Muscle layer of duodenum (tissue), 2 donors: ENCODE results near the gene ZNF521.

Source experiments
- H3K27ac ChIP-seq: one replicate; pipeline ENCODE4 v1.7.0; 2013; ENCODE audit warnings: mild to moderate bottlenecking, low read length
- H3K27me3 ChIP-seq: one replicate; pipeline ENCODE4 v1.7.0; 2013; ENCODE audit warnings: low read depth, mild to moderate bottlenecking, control low read depth, low read length
- H3K36me3 ChIP-seq, 2 donors: one replicate each; pipeline ENCODE4 v1.7.0; 2013; ENCODE audit warnings: low read length in 2 of 2, control low read depth in 1 of 2, mild to moderate bottlenecking in 1 of 2; ENCODE audit not compliant: insufficient read depth in 2 of 2, control insufficient read depth in 1 of 2
- H3K4me1 ChIP-seq, 2 donors: one replicate each; pipeline ENCODE4 v1.7.0; 2013; ENCODE audit warnings: low read length in 2 of 2, mild to moderate bottlenecking in 2 of 2, control low read depth in 1 of 2, moderate library complexity in 1 of 2; ENCODE audit not compliant: insufficient read depth in 2 of 2, control insufficient read depth in 1 of 2
- H3K4me3 ChIP-seq, 2 donors: one replicate each; pipeline ENCODE4 v1.7.0; 2013; ENCODE audit warnings: low read length in 2 of 2, low read depth in 1 of 2, mild to moderate bottlenecking in 1 of 2
- H3K9me3 ChIP-seq, 2 donors: one replicate each; pipeline ENCODE4 v1.7.0; 2013; ENCODE audit warnings: low read length in 2 of 2, control low read depth in 1 of 2, mild to moderate bottlenecking in 1 of 2; ENCODE audit not compliant: control insufficient read depth in 1 of 2
- donor health status: healthy.

The ZNF521 gene

DNA sequence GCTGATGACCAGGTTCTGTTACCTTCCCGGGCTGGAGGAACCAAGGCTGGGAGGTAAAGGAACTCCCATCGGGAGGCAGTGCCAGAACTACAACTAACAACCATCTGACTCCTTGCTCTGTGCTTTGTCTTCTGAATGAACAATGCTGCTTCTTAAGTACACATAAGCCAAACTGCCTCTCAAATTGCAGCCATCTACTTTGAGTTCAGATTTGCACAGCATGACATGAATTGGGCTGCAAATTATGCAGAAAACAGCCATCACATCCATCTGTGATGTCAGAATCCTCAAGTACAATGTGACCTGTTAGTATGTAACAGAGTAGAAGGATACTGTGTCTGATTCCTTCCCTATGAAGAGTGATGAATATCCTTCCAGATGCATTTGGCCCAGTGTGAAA lies 290.6 kb downstream of the ZNF521 start:
- Histone ChIP-seq H3K9me3 (no peaks in the 10 kb centered on the region), H3K27me3 (no peaks in the 10 kb centered on the region), H3K36me3 (no peaks in the 10 kb centered on the region), H3K4me1 (no peaks in the 10 kb centered on the region), H3K27ac (no peak overlapping the region), H3K4me3 (no peak overlapping the region)

DNA sequence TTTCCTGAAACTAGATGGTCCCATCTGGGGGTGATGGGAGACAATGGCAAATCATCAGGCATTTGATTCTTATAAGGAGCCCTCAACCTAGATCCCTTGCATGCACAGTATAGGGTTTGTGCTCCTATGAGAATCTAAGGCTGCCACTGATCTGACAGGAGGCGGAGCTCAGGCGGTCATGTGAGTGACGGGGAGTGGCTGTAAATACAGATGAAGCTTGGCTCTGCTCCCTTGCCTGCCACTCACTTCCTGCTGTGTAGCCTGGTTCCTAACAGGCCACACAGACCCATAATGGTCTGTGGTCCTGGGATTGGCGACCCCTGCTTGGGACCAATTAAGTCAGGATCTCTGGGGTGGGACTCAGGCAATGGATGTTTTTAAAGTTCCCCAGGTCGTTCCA lies 293.4 kb downstream of the ZNF521 start:
- H3K27me3 ChIP-seq, result no peaks in the 10 kb centered on the region
- no peak overlapping the region for H3K4me3 ChIP-seq
- no peaks in the 10 kb centered on the region for H3K36me3 ChIP-seq
- no peaks in the 10 kb centered on the region for H3K9me3 ChIP-seq
- H3K4me1 ChIP-seq, result no peaks in the 10 kb centered on the region
- no peak overlapping the region for H3K27ac ChIP-seq

DNA sequence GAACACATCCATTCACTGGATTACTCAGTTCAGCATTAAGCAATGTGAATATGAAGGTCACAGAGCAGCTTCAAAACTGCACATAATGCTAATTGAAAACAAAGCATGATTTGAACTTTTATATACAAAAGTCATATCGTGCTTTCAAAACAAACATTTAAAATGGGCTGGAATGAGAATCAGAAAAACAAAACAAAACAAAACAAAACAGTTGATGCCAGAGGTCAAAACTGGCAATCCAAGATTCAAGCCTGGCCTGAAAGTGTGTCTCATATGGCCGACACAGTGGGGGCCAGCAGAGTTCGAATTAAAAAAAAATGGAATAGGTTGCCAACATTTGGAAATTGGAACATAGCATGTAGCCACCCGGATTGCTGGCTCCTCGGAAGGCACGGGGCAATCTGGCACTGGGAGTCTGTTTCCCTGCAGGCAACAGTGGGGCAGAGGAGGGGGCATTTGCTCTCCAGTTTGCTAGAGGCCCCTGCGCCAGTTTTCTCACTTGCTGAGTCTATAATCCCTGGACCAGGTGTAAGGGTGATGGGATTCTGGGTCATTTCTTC lies 294.4 kb downstream of the ZNF521 start:
- Histone ChIP-seq H3K4me1 (no peaks in the 10 kb centered on the region), H3K36me3 (no peaks in the 10 kb centered on the region), H3K27ac (no peak overlapping the region), H3K9me3 (no peaks in the 10 kb centered on the region), H3K4me3 (no peak overlapping the region), H3K27me3 (no peaks in the 10 kb centered on the region)

DNA sequence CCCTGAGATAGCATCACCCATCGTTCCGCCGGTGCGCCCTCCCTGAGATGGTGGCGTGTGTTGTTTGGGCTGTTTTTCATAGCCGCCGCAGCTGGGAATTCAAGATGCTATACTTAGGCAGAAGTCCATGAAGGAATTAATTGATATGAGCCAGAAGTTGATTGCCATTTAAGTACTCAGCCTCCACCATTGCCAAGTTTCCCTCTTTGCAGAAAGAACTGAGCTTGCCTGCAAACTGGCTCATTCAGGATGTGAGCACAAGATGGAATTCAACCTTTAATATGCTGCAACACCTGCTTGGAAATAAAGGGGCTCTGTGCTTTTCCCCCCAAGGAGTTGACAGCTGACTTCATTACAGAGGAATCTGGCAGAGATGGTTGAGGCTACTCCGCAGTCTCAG lies 295.5 kb downstream of the ZNF521 start:
- no peaks in the 10 kb centered on the region for H3K9me3 ChIP-seq
- no peaks in the 10 kb centered on the region for H3K27me3 ChIP-seq
- H3K4me3 ChIP-seq, result no peak overlapping the region
- H3K27ac ChIP-seq, result no peak overlapping the region
- H3K36me3 ChIP-seq, result no peaks in the 10 kb centered on the region
- no peaks in the 10 kb centered on the region for H3K4me1 ChIP-seq

DNA sequence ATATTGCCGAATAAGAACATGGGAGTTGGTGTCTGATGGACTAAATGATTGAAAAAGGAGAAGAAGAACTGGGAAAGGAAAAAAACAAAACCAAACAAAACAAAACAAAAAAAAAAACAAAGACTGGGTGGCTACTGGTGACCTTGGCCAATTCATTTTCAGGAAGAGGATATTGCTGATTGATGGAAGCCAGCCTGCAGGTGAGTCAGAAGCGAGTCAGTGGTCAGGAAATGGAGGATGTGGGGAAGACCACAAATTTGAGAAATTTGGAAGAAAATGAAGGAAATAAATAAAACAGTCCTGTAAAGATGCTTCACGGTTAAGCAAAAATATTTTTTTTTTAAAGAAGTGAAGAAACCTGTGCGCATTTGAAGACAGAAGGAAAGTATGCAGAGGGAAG lies 296.9 kb downstream of the ZNF521 start:
- H3K4me1 ChIP-seq, result no peaks in the 10 kb centered on the region
- H3K4me3 ChIP-seq, result no peak overlapping the region
- no peaks in the 10 kb centered on the region for H3K36me3 ChIP-seq
- H3K9me3 ChIP-seq, result no peaks in the 10 kb centered on the region
- H3K27ac ChIP-seq, result no peak overlapping the region
- no peaks in the 10 kb centered on the region for H3K27me3 ChIP-seq

DNA sequence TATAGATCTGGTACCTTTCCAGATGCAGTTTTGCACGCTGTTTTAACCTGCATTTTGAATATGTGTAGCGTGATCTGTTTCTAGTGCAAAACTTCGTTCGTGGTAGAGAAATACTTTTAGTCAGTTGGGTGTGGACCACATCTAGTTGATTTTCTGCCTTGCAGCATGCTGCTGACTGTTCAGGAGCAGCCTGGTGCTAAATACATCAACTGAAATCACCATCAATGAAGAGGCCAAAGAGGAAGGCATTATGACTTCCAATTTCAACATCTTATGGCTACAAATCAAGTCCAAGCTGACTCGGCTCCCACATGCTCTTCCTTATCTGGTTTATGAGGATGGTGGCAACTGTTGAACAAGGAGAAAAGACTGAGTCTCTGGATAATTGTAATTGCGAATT lies 298.5 kb downstream of the ZNF521 start:
- H3K27me3 ChIP-seq, result no peaks in the 10 kb centered on the region
- H3K4me1 ChIP-seq, result no peaks in the 10 kb centered on the region
- no peak overlapping the region for H3K27ac ChIP-seq
- no peak overlapping the region for H3K4me3 ChIP-seq
- no peaks in the 10 kb centered on the region for H3K36me3 ChIP-seq
- H3K9me3 ChIP-seq, result no peaks in the 10 kb centered on the region

DNA sequence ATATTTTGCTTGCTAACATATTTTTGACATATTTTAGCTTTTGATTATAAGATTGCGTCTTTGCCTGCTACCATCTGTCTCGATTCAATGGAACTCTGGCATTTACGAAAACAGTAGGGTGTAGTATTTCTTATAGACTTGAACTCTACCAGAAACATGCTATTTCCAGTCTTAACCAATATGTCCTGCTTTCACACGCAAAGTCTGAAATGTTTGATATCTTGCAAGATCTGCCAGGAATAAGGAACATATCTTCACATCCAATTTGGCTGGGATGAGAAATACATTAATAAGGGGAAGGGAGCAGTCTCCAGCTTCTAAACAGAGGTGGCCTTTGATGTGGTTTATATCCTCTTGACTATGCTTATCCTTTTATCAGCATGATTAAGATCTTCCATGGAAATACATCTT lies 299.4 kb downstream of the ZNF521 start:
- no peaks in the 10 kb centered on the region for H3K4me1 ChIP-seq
- H3K27ac ChIP-seq, result no peak overlapping the region
- H3K36me3 ChIP-seq, result no peaks in the 10 kb centered on the region
- H3K27me3 ChIP-seq, result no peaks in the 10 kb centered on the region
- no peaks in the 10 kb centered on the region for H3K9me3 ChIP-seq
- H3K4me3 ChIP-seq, result no peak overlapping the region

DNA sequence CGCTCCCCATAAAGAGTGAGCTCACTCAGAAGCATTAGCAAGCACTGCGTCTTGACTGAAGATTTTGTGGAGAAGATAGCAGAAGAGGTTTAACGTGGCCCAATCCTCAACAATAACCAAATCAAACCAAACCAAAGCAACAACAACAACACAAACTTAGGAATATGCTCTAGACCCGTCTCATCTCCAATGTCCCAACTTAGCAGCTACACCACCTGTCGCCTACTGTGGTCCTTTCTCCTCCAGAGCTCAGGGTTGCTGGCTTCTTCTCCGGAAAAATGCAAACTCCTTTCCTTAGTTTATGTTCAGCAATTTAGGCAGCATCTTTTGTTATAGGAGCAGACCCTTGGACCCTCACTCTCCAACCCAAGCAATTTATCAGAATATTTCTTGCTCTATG lies 301.4 kb downstream of the ZNF521 start:
- no peaks in the 10 kb centered on the region for H3K9me3 ChIP-seq

DNA sequence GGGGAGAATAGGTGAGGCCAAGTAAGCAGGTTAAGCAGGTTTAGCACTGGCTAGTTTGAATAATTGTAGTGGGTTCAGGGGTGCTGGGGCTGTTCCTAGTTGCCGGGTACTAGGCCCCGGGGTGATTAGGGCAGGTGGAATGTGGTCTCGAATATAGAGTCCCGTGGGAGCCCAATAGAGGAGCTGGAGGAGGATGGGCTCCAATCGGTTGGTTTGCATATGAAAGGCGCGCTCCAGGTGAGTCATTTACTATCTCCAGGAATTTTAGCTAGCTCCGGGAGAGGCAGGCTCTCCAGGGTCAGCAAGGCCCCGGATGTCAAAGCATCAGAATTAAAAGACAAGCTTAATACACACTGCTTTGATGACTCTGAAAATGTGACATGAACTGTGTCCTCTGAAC lies 304.0 kb downstream of the ZNF521 start:
- H3K4me1 ChIP-seq, result no peaks in the 10 kb centered on the region
- H3K9me3 ChIP-seq, result no peaks in the 10 kb centered on the region
- H3K27ac ChIP-seq, result no peak overlapping the region
- H3K4me3 ChIP-seq, result no peak overlapping the region
- no peaks in the 10 kb centered on the region for H3K27me3 ChIP-seq
- no peaks in the 10 kb centered on the region for H3K36me3 ChIP-seq

More for the DNA sequence above, 301.4 kb downstream of the ZNF521 start:
- no peak overlapping the region for H3K4me3 ChIP-seq
- no peaks in the 10 kb centered on the region for H3K4me1 ChIP-seq
- no peak overlapping the region for H3K27ac ChIP-seq
- no peaks in the 10 kb centered on the region for H3K36me3 ChIP-seq
- H3K27me3 ChIP-seq, result no peaks in the 10 kb centered on the region

DNA sequence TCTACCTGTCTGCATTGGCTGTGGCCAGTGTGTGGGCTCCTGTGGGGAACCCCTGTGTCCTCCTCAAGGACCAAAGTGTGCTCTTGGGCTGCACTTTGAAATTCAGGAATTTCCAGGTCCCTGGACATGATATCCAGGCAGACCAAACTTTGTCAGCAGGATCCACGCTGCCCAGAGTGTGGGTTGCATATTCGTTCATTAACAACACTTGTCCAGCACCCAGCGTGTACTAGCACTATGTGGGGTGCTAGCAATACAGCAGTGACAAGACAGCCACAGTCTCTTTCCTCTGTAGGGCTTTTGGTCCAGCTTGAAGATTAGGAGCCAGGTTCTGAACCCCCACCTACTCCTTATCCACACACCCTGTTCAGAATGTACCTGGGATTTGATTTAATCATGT lies 304.5 kb downstream of the ZNF521 start:
- Histone ChIP-seq H3K9me3 (no peaks in the 10 kb centered on the region), H3K36me3 (no peaks in the 10 kb centered on the region), H3K4me1 (no peaks in the 10 kb centered on the region), H3K27me3 (no peaks in the 10 kb centered on the region), H3K4me3 (no peak overlapping the region), H3K27ac (no peak overlapping the region)

DNA sequence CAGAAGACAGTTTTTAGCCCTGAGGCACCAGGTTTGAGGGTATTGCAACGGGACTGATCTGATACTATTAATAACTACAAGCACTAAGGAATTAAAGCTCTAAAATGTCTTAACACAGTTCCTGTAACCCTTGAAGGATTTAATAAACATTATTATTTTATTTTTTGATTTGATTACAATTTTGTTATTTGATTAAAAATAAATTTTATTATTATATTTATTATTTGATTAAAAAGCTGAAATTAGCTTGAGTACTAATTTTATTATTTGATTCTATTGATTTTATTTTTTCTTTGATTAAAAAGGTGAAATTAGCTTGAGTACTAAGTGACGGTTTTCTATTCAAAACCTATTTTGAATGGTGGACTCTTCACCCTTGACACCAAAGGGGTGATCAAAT lies 307.3 kb downstream of the ZNF521 start:
- Histone ChIP-seq H3K4me1 (no peaks in the 10 kb centered on the region), H3K27me3 (no peaks in the 10 kb centered on the region), H3K36me3 (no peaks in the 10 kb centered on the region), H3K4me3 (no peak overlapping the region), H3K27ac (no peak overlapping the region), H3K9me3 (no peaks in the 10 kb centered on the region)

DNA sequence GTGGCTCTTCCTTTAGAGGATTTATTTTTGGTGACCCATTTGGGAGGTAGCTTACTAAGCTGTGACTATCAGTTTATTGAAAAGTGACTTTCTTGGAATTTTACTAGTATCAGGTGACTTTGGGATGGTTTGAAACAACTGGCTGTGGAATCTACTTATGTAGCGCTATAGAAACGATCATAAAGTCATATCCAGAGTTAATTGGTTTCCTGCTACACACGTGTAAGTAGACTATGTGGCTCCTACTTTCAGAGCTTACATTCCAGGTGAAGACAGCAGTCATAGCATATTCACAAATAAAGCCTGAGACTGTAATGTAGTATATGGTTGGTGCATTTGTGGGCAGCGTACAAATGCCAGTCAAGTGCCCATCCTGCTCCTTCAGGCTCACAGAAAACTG lies 308.9 kb downstream of the ZNF521 start:
- Histone ChIP-seq H3K4me1 (no peaks in the 10 kb centered on the region), H3K27me3 (no peaks in the 10 kb centered on the region), H3K4me3 (no peak overlapping the region), H3K27ac (no peak overlapping the region), H3K9me3 (no peaks in the 10 kb centered on the region), H3K36me3 (no peaks in the 10 kb centered on the region)
